IMR-90 (cell line): ENCODE results near the gene NAPA. TPM values are rescaled to one million over a fixed set of nuclear protein-coding genes. Genes with fewer than 3 reads are reported as not detected.

Source experiments
- ATAC-seq: fragments of 200-7000 bp; cut with Tn5 transposase; 2 replicates; pipeline ENCODE4 v1.9.1; 2020; ENCODE audit warnings: low read depth, mild to moderate bottlenecking, moderate library complexity
- BruUV-seq: library from RNA; stranded (reverse); fragments of 400-500 nt; replicated peaks from 2 replicates; lab custom pipeline; 2021; lab: Mats Ljungman, UMichigan
- CTCF ChIA-PET: fragments of 300-600 bp; formaldehyde crosslinking; extraction: SDS; loops from one replicate; lab custom pipeline; 2021; ENCODE audit warnings: antibody characterized with exemption; lab: Yijun Ruan, JAX
- POLR2A ChIA-PET: fragments of 300-600 bp; sonication (Branson Sonifier 250); formaldehyde crosslinking; loops from one replicate; lab custom pipeline; 2022; ENCODE audit warnings: antibody characterized with exemption; ENCODE audit not compliant: unreplicated experiment; lab: Charles Lee
- DNase-seq: peaks from one replicate; pipeline ENCODE4 v3.0.0; 2013
- H2AFZ ChIP-seq: replicated peaks from 2 replicates; pipeline ENCODE3; 2013; ENCODE audit warnings: low read length, mild to moderate bottlenecking; ENCODE audit not compliant: poor library complexity
- H2AK5ac ChIP-seq: 2 replicates; pipeline ENCODE4 v1.6.1; 2013; ENCODE audit warnings: low read depth, low read length, inconsistent platforms
- H2AK9ac ChIP-seq: replicated peaks from 2 replicates; pipeline ENCODE3; 2013; ENCODE audit warnings: mild to moderate bottlenecking, low read depth, low read length, moderate library complexity; ENCODE audit not compliant: poor library complexity
- H2BK120ac ChIP-seq: 2 replicates; pipeline ENCODE4 v1.6.1; 2013; ENCODE audit warnings: low read depth, low read length, inconsistent platforms
- H2BK15ac ChIP-seq: 3 replicates; pipeline ENCODE4 v1.6.1; 2013; ENCODE audit warnings: low read depth, low read length, inconsistent platforms
- H2BK20ac ChIP-seq: 2 replicates; pipeline ENCODE4 v1.6.1; 2013; ENCODE audit warnings: low read depth, mild to moderate bottlenecking, inconsistent platforms, low read length, moderate library complexity
- H2BK5ac ChIP-seq: 2 replicates; pipeline ENCODE4 v1.6.1; 2013; ENCODE audit warnings: mild to moderate bottlenecking, low read depth, low read length, inconsistent platforms; ENCODE audit not compliant: poor library complexity, severe bottlenecking
- H3K14ac ChIP-seq: replicated peaks from 2 replicates; pipeline ENCODE4 v1.6.1; 2013; ENCODE audit warnings: low read depth, low read length, inconsistent platforms
- H3K18ac ChIP-seq: 2 replicates; pipeline ENCODE4 v1.6.1; 2013; ENCODE audit warnings: low read depth, low read length, control low read depth
- H3K23ac ChIP-seq: 2 replicates; pipeline ENCODE4 v1.6.1; 2013; ENCODE audit warnings: low read depth, low read length, inconsistent platforms
- H3K27ac ChIP-seq: 2 replicates; pipeline ENCODE4 v1.5.1; 2013; ENCODE audit warnings: mild to moderate bottlenecking, control low read depth, low read length; ENCODE audit not compliant: insufficient read depth
- H3K27me3 ChIP-seq: 2 replicates; pipeline ENCODE4 v1.6.1; 2013; ENCODE audit warnings: low read length; ENCODE audit not compliant: control insufficient read depth, insufficient read depth
- H3K36me3 ChIP-seq: 2 replicates; pipeline ENCODE4 v1.6.1; 2013; ENCODE audit warnings: low read length, mixed read lengths; ENCODE audit not compliant: control insufficient read depth, insufficient read depth
- H3K4ac ChIP-seq: 2 replicates; pipeline ENCODE4 v1.6.1; 2013; ENCODE audit warnings: low read depth, low read length, inconsistent platforms
- H3K4me1 ChIP-seq: 2 replicates; pipeline ENCODE4 v1.6.1; 2013; ENCODE audit warnings: low read length, mixed read lengths; ENCODE audit not compliant: control insufficient read depth, insufficient read depth
- H3K4me2 ChIP-seq: 2 replicates; pipeline ENCODE4 v1.6.1; 2013; ENCODE audit warnings: low read depth, mild to moderate bottlenecking, control low read depth, low read length, moderate library complexity
- H3K4me3 ChIP-seq: 2 replicates; pipeline ENCODE4 v1.5.1; 2013; ENCODE audit warnings: low read depth, mild to moderate bottlenecking, control low read depth, low read length, moderate library complexity; ENCODE audit not compliant: insufficient read depth
- H3K56ac ChIP-seq: 2 replicates; pipeline ENCODE4 v1.6.1; 2013; ENCODE audit warnings: low read length, inconsistent platforms; ENCODE audit not compliant: insufficient read depth; ENCODE audit errors: extremely low read depth
- H3K79me1 ChIP-seq, 2 experiments: 2 replicates each; pipeline ENCODE4 v1.6.1; 2013; ENCODE audit warnings: low read length in 2 of 2, inconsistent platforms in 1 of 2, low read depth in 1 of 2
- H3K9ac ChIP-seq: 2 replicates; pipeline ENCODE4 v1.6.1; 2013; ENCODE audit warnings: low read depth, low read length, control low read depth
- H3K9me1 ChIP-seq: 2 replicates; pipeline ENCODE4 v1.6.1; 2013; ENCODE audit warnings: low read length, inconsistent platforms; ENCODE audit not compliant: insufficient read depth
- H3K9me3 ChIP-seq: 2 replicates; pipeline ENCODE4 v1.6.1; 2013; ENCODE audit warnings: low read length; ENCODE audit not compliant: control insufficient read depth, insufficient read depth
- H4K20me1 ChIP-seq: 2 replicates; pipeline ENCODE4 v1.6.1; 2013; ENCODE audit warnings: low read length, inconsistent platforms; ENCODE audit not compliant: insufficient read depth
- H4K5ac ChIP-seq: 2 replicates; pipeline ENCODE4 v1.6.1; 2013; ENCODE audit warnings: mild to moderate bottlenecking, low read depth, low read length, control low read depth
- H4K8ac ChIP-seq, 2 experiments: 2 replicates each; pipeline ENCODE4 v1.6.1; 2013; ENCODE audit warnings: low read depth in 2 of 2, low read length in 2 of 2, control low read depth in 1 of 2, inconsistent platforms in 1 of 2
- H4K91ac ChIP-seq: 2 replicates; pipeline ENCODE4 v1.6.1; 2013; ENCODE audit warnings: low read depth, low read length, inconsistent platforms; ENCODE audit not compliant: insufficient read depth
- BHLHE40 ChIP-seq: fragments of 150-350 bp; IDR thresholded peaks from 2 replicates; pipeline ENCODE4 v1.6.1; 2016; ENCODE audit warnings: mild to moderate bottlenecking, low read depth, low read length
- CEBPB ChIP-seq: IDR thresholded peaks from 2 replicates; pipeline ENCODE4 v1.6.1; 2012; ENCODE audit warnings: low read depth, low read length, improper control_type of control experiment
- CHD1 ChIP-seq: IDR thresholded peaks from 2 replicates; pipeline ENCODE4 v1.6.1; 2012; ENCODE audit warnings: low read depth, low read length, improper control_type of control experiment
- FOS ChIP-seq: fragments of 150-350 bp; IDR thresholded peaks from 2 replicates; pipeline ENCODE4 v1.6.1; 2016; ENCODE audit warnings: low read depth, low read length
- MAFK ChIP-seq: IDR thresholded peaks from 2 replicates; pipeline ENCODE4 v1.6.1; 2012; ENCODE audit warnings: low read depth, low read length, improper control_type of control experiment
- MAZ ChIP-seq: IDR thresholded peaks from 2 replicates; pipeline ENCODE4 v1.6.1; 2012; ENCODE audit warnings: low read depth, mild to moderate bottlenecking, low read length, improper control_type of control experiment, moderate library complexity, borderline replicate concordance
- MXI1 ChIP-seq: IDR thresholded peaks from 2 replicates; pipeline ENCODE4 v1.6.1; 2012; ENCODE audit warnings: low read depth, mild to moderate bottlenecking, low read length, moderate library complexity, borderline replicate concordance
- POLR2A ChIP-seq: IDR thresholded peaks from 2 replicates; pipeline ENCODE4 v1.6.1; 2012; ENCODE audit warnings: mild to moderate bottlenecking, low read depth, low read length
- RAD21 ChIP-seq: IDR thresholded peaks from 2 replicates; pipeline ENCODE4 v1.6.1; 2012; ENCODE audit warnings: low read length, improper control_type of control experiment
- RFX5 ChIP-seq: IDR thresholded peaks from 2 replicates; pipeline ENCODE4 v1.8.0; 2012; ENCODE audit warnings: low read depth, mild to moderate bottlenecking, low read length, moderate library complexity
- SMC3 ChIP-seq: fragments of 150-350 bp; IDR thresholded peaks from 2 replicates; pipeline ENCODE4 v1.6.1; 2016; ENCODE audit warnings: low read depth, mild to moderate bottlenecking, antibody characterized with exemption, low read length, moderate library complexity
- WGBS, 2 experiments: methylation state at CpG; one replicate each; pipeline versions ENCODE4 v1.1.5 to v1.1.7; 2013; ENCODE audit warnings: missing lambda C conversion rate in 2 of 2; ENCODE audit not compliant: insufficient read length in 1 of 2; ENCODE audit errors: extremely low coverage in 2 of 2; 5-methylcytosine and 5-hydroxymethylcytosine counted together
- dilution Hi-C: fragments of 300-500 bp; cut with HindIII; formaldehyde crosslinking; loops from one replicate; pipeline ENCODE4 v1.14.3; 2018; ENCODE audit warnings: low sequenced_read_pairs; ENCODE audit not compliant: unreplicated experiment
- in situ Hi-C: fragments of 300-500 bp; cut with MboI; formaldehyde crosslinking; loops from 3 replicates; pipeline ENCODE4 v1.14.3; 2019; ENCODE audit warnings: low sequenced_read_pairs, inconsistent platforms, mixed read lengths
- intact Hi-C: fragments of 100-400 bp; cut with micrococcal nuclease; formaldehyde crosslinking; loops from 2 replicates; pipeline ENCODE4 v1.10.0; 2022
- polyA plus RNA-seq, 3 experiments: library from polyadenylated mRNA; depleted of rRNA; stranded (reverse); fragments of >200 nt; gene quantifications; 2 replicates each; pipeline ENCODE4 v1.2.3, GENCODE V29; 2012; ENCODE audit warnings: low replicate concordance in 1 of 3
- total RNA-seq: library from RNA; depleted of rRNA; stranded (reverse); fragments of >200 nt; gene quantifications from 2 replicates; pipeline ENCODE4 v1.2.3, GENCODE V29; 2012
- TF ChIP-seq, protein P1 (sequence below): fragments of 150-350 bp; IDR thresholded peaks from 2 replicates; pipeline ENCODE4 v1.6.1; 2017; ENCODE audit warnings: mild to moderate bottlenecking, antibody characterized with exemption, low read length, low read depth

NAPA gene
- total and polyA plus RNA-seq, 2 of the 4 experiments (the other 2 are of a cell fraction): 76.4 to 126 TPM

DNA sequence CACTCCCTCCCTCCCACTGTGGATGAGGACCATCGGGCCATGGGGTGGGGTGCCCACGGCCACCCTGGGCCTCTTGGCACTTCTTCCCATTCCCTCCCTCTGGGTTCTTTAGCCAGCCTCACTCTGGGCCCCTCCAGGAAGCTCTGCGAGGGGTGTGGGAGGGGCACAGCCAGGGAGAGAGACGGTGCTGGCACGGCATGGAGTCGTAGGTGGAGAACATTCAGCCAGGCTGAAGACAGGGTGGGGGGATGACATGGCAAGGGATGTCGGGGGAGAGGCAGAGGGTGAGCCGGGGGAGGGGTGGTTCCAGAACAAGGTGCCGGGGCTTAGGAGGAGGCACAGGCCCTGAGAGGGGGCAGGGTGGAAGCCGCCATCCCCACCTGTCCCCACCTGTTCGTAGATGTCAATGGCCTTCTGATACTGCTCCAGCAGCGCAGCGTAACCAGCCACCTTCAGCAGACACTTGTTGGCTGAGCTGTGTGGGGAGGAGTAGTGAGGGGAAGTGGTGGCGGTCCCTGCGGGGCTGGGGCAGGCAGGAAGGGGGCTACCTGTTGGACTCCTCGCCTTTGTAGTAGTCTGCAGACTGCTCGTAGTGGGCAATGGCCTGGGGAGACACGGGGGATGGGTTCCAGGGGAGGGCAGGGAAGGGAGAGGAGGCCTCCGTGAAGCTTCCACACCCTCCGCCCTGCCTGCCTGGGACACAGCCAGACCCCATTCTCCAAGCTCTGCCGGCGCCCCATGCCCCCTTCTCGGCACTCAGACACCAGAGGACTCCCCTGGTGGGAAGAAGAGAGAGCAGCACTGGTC is 22.1 kb downstream of the NAPA start:
- dilution Hi-C loops: no loop called here
- H3K36me3 ChIP-seq: peaks cover 54% of the 10 kb centered on the region

More for the DNA sequence above, 22.1 kb downstream of the NAPA start:
- DNase-seq (no peak), ATAC-seq (no peak)
- H2BK20ac ChIP-seq: no peak overlapping the region
- H4K91ac ChIP-seq: no peak overlapping the region
- in situ Hi-C loops: no loop called here
- no peaks in the 10 kb centered on the region for H3K27me3 ChIP-seq
- WGBS, 2 experiments: 80% methylated on average over 2 of the region's 23 CpGs; no CpG with 5 or more reads in 1 of the 2 experiments
- H3K4me1 ChIP-seq: no peaks in the 10 kb centered on the region
- POLR2A ChIA-PET: no interaction called here
- H3K79me1 ChIP-seq: peaks cover 0 to 7% of the 10 kb centered on the region in 2 experiments; a peak in 2 of 4 replicates
- H2AK9ac ChIP-seq: no peak overlapping the region
- no peak overlapping the region for H3K27ac ChIP-seq
- peaks cover 12% of the 10 kb centered on the region; the same call in 1 of the 2 replicates for H4K20me1 ChIP-seq
- H2AK5ac ChIP-seq: no peak overlapping the region
- H2AFZ ChIP-seq: no peak overlapping the region
- H3K4me3 ChIP-seq: no peak overlapping the region
- H3K14ac ChIP-seq: no peak overlapping the region
- H3K9me1 ChIP-seq: peaks cover 6% of the 10 kb centered on the region; the same call in 1 of the 2 replicates
- no peak overlapping the region for H3K4me2 ChIP-seq
- no peak overlapping the region for H2BK120ac ChIP-seq
- H2BK15ac ChIP-seq: no peak overlapping the region
- H3K9me3 ChIP-seq: no peaks in the 10 kb centered on the region
- CTCF ChIA-PET: no interaction called here
- no peak overlapping the region for H3K18ac ChIP-seq
- BruUV-seq: no TSS peak
- no peak for TF ChIP-seq FOS
- TF ChIP-seq MAZ: no peak
- no peak for TF ChIP-seq CEBPB
- TF ChIP-seq MAFK: no peak
- no peak for TF ChIP-seq SMC3
- no peak for TF ChIP-seq BHLHE40
- TF ChIP-seq, protein P1, sequence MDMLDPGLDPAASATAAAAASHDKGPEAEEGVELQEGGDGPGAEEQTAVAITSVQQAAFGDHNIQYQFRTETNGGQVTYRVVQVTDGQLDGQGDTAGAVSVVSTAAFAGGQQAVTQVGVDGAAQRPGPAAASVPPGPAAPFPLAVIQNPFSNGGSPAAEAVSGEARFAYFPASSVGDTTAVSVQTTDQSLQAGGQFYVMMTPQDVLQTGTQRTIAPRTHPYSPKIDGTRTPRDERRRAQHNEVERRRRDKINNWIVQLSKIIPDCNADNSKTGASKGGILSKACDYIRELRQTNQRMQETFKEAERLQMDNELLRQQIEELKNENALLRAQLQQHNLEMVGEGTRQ: no peak
- no peak for TF ChIP-seq MXI1
- no peak for TF ChIP-seq CHD1
- no peak for TF ChIP-seq POLR2A
- no peak for TF ChIP-seq RAD21
- TF ChIP-seq RFX5: no peak
- intact Hi-C loops: no loop called here
- no peak overlapping the region for H3K4ac ChIP-seq
- H2BK5ac ChIP-seq: no peak overlapping the region
- no peak overlapping the region for H3K9ac ChIP-seq
- no peak overlapping the region for H3K56ac ChIP-seq
- no peak overlapping the region for H4K8ac ChIP-seq
- H4K5ac ChIP-seq: no peak overlapping the region
- H3K23ac ChIP-seq: no peak overlapping the region
